HuH-7 (cell line): ENCODE results near the gene NANOS2.

Experiments used
- DNase-seq: peaks from one replicate; pipeline ENCODE4 v3.0.0; 2011; ENCODE audit warnings: low spot score

NANOS2 gene

GRCh38 chr19:45895519-45895972 is 19.0 kb downstream of the NANOS2 start:
- DNase-seq, result no peak

- no peak for DNase-seq
Observed at GRCh38 chr19:45890877-45891276, 23.7 kb downstream of the NANOS2 start.

GRCh38 chr19:45889210-45889885 is 25.2 kb downstream of the NANOS2 start:
- DNase-seq, result no peak

- no peak for DNase-seq
Observed at GRCh38 chr19:45887200-45887710, 27.3 kb downstream of the NANOS2 start.

- peak; percentile 94 for DNase-seq
Observed at GRCh38 chr19:45886427-45887199, 28.0 kb downstream of the NANOS2 start.

- peak; percentile 92 for DNase-seq
Observed at GRCh38 chr19:45885556-45886426, 28.8 kb downstream of the NANOS2 start, which contains the start of gene IRF2BP1. Gene IRF2BP1, minus strand, starts transcription at chr19:45886141. Its CDS starts 367 bp downstream, at chr19:45885774.

- DNase-seq, result no peak
Observed at GRCh38 chr19:45884682-45885555, 29.7 kb downstream of the NANOS2 start.

GRCh38 chr19:45883881-45884681 is 30.5 kb downstream of the NANOS2 start:
- DNase-seq, result no peak

GRCh38 chr19:45883586-45883880 is 31.0 kb downstream of the NANOS2 start:
- DNase-seq, result no peak

GRCh38 chr19:45882652-45883585 is 31.7 kb downstream of the NANOS2 start:
- DNase-seq, result peak; percentile 86

GRCh38 chr19:45881909-45882528 is 32.6 kb downstream of the NANOS2 start:
- peak; percentile 84 for DNase-seq

- DNase-seq, result no peak
Observed at GRCh38 chr19:45881082-45881908, 33.3 kb downstream of the NANOS2 start.

- no peak for DNase-seq
Observed at GRCh38 chr19:45879971-45880370, 34.6 kb downstream of the NANOS2 start.

- DNase-seq, result no peak
Observed at GRCh38 chr19:45879055-45879454, 35.5 kb downstream of the NANOS2 start.

GRCh38 chr19:45878043-45878794 is 36.4 kb downstream of the NANOS2 start:
- DNase-seq, result no peak

- no peak for DNase-seq
Observed at GRCh38 chr19:45876411-45877197, 38.0 kb downstream of the NANOS2 start.

GRCh38 chr19:45876161-45876410 is 38.5 kb downstream of the NANOS2 start:
- no peak for DNase-seq
